NOMO-1 treated with dmso at 0.1 percent for 144 hours (cell line): ENCODE results near the gene CSNK1G2.
"Not testable (repeated sequence)": the region's sequence is repeated elsewhere in the genome, so short reads cannot be mapped to it uniquely, and the experiment has no call there.

Experiments
- DNase-seq: peaks from one replicate; lab custom pipeline; 2025; ENCODE audit not compliant: unreplicated experiment; lab: John Stamatoyannopoulos, UW

The CSNK1G2 gene

DNA sequence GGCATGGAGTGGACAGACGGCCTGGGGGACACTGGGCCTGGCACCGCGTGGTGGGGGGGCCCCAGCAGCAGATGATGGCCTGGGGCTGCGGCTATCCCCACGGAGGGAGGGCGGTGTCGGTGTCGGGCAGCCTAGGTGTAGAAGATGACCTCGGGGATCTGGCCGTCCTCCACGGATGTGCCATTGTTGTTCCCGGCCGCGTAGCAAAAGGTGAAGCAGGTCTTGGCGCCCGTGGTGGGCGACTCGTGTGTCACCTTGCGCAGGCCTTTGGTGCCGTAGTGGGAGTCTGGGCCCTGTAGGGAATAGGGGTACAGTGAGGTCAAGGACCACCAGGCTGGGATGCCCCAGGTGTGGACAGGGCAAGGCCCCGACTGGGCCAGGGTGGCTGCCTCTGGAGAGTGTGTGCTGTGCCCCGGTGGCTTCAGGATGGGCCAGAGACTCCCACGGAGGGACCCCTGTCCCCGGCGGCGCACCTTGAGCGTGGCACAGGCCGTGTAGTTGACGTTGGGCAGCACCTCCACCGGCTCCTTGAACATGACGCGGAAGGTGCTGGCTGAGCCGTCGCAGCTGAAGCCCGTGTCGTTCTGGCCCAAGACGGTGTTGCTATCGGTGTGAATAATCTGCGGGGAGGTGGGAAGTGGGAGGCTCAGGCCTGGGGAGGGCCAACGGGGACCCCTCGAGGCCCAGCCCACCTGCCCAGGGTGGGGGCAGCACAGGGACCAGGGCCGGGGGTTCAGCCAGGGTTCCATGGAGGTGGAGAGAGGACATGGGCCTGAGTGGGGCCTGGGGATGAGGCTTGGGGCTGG is 45.6 kb downstream of the CSNK1G2 start:
- DNase-seq, result no peak

DNA sequence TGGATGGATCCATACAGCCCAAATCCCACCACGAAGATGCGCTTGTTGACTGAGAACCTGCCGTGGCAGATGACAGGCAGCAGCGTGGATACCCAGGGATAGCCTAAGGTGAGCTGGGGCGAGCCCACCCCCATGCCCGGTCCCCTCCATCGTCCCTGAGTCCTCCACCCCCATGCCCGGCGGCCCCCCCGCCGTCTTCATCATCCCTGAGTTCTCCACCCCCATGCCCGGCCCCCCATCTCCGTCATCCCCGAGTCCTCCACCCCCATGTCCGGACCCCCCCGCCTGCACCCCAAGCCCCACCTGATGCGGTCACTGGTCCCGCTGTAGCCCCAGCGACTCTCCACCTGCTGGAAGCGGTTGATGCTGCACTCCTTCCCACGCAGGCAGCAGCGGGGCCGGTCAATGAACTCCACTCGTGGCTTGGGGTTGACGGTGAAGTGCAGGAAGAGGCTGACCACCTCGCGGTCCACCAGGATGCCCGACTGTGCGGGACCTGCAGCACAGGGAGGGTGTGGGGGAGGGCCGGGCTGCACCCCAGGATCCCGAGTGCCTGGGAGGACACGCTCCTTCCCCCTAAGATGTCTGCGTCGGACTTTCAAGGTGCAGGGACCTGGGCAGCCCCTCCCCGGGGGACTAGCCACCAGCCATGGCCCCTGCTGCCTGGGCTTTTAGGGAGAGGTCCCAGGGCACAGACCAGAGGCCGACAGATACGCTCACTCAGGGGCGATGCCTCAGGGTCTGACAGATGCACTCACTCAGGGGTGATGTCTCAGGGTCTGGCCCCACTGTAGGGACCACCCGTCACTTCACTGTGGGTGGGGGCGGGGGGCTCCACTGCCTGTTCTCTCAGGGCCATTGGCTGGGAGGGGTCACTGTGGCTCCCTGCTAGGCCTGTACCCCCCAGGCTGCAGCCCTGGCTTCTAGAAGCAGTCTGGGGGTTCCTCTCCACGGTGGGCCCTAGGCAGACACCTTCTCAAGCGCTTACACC is 46.5 kb downstream of the CSNK1G2 start:
- DNase-seq, result no peak

DNA sequence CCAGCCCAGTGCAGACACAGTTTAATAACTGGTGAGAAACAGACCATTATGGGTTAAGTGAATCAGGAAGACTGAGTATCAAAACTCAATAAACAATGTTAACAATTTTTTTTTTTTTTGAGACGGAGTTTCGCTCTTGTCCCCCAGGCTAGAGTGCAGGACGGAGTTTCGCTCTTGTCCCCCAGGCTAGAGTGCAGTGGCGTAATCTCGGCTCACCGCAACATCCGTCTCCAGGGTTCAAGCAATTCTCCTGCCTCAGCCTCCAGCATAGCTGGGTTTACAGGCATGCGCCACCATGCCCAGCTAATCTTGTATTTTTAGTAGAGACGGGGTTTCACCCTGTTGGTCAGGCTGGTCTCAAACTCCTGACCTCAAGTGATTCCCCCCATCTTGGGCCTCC is 47.5 kb downstream of the CSNK1G2 start:
- DNase-seq, result not testable (repeated sequence)

DNA sequence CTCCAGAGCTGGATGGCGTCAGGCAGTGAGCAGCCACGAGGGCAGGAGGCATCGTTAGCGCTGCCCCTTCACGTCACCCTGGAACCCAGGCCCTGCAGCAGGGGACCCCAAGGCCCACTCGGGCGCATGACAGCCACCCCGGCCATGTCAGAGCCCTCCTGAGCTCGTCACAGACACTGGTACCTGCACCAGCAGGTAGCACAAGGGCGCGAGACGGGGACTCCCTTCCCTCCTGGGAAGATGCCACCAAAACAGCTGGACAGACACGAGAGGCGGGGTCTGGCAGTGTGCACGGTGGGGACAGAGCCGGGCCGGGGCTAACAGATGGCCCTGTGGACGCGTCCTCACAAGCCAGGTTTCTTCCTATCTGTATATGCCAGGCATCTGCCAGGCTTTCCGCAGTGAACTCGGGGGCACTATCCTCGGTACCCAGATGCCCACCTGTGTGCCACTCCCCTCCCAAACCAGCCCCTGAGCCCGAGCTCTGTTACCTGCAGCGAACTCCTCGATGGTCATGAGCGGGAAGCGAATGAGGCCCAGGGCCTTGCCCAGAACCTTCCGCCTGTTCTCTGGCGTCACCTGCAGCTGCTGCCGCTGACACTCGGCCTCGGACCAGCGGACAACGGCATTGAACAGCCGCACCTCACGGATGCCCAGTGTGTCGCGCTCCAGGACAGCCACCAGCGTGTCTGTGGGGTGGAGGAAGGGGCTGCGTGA is 48.7 kb downstream of the CSNK1G2 start:
- DNase-seq, result no peak

DNA sequence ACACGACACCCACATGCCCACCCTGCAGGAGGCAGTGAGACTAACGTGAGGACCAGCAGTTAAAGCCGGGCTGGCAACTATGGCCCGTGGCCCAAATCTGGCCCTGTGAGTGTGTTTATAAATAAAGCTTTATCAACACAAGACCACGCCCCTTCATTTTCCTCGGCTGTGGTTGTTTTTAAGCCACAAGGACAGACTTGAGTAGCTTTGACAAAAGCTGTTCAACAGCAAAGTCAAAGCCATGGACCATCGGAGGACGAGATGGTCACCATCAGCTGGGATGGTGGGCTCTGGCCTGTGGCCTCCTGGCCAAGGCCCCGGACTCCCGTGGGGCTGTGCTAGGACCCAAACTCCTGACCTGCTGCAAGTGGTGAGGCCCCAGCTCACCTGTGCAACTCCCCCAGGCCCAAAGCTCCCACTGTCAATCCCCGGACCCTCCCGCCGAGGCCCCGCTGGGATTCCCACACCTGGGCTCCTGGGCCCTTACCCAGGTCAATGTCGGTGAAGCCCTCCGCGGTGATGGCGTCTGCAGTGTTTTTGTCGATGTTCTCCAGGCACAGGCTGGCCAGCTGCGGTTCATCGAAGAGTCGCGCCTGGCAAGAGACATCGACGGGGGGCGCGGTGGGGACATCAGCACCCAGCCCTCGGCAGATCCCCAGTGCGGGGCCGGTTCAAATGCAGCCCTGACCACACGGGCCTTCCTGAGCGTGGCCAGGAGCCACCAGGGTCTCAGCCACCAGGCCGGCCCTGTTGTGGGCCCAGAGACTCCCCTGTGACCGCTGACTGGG is 49.5 kb downstream of the CSNK1G2 start:
- no peak for DNase-seq

DNA sequence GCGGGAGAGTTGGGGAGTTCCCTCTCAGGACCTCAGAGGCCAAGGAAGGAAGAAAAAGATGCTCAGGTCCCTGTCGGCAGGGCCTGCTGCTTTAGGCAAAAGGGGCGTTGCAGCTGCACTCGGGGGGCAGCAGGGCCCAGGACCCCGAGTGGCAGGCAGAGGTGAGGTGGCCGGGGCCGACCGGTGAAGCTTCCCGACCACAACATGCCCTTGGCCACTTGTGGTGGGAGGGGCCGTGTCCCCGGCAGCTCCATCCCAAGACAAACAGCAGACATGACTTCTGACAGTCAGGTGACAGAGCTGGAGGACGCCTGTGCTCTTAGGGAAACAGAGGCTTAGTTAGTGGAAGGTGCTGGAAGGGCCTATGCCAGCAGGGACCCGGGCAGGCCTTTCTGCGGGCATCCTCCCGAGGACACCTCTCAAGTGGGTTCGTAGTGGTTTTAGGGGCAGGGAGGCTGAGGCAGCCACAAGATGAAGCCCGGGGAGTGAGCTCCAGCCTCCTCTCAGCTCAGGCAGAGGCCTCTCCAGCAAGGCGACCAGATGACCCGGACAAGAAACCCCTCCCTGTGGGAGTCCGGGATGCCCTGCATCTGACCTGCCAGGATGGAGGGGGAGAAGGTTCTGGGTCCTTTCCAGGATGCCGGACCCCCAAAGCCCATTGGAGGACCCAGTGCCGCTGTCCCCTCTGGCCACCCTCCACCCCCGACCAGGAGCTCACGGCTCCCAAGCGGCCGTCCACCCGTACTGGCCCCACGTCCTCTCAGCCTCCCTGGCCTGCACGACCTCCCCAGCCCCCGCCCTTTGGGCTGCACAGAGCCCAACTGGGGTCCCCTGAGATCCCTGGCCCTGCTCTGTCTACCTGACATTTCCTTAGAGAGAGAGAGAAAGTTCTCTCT is 50.3 kb downstream of the CSNK1G2 start:
- DNase-seq, result no peak

DNA sequence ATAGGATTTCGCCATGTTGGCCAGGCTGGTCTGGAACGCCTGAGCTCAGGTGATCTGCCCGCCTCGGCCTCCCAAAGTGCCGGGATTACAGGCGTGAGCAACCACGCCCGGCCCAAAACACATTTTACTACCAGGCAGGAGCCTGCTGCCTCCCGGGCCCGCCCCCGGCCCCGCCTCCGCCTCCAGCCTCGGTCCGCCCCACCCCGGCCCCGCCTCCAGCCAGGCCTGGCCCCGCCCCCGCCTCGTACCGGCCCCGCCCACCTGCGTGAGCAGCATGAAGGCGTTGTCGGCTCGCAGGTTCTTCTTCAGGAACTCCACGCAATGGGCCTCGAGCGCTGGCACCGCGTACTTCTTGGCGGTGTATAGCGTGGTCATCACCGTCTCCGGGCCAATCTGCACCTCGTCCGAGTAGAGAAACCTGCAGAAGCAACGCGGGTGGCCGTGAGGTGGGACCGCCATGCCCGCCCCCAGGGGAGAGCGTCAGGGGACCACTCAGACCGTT is 51.8 kb downstream of the CSNK1G2 start:
- DNase-seq, result no peak

DNA sequence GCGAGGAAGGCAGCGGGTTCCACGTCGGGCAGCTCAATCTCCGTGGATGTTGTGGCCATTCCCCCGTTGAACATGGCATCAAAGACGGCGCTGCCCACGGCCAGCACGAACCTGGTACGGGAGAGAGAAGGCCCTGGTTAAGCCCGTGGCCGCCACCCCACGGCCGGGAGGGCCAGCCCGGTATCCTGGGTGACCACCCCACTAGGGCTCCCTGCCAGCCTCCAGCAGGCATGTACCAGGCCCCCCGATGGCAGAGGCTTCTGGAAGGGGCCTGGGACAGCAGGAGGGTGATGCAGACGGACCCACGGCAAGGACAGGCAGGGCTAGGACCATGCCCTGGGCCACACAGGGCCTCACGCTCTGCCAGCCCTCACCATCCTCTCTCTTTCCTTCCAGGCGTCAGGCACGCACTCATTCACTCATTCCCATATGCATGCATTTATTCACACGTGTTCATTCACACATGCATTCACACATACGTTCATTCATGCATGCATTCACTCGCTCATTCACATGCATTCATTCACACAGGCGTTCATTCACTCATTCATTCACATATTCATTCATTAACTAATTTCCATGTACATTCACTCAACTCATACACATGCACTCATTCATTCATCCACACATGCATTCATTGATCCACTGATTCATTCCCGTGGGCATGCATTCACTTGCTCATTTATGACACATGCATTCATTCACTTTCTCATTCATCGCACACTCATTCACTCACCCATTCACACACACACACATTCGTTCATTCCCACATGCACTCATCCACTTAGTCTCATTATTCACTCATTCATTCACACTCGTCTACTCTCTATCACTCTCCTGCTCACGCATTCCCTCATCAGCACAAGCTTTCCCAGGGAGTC is 56.6 kb downstream of the CSNK1G2 start:
- DNase-seq, result no peak

DNA sequence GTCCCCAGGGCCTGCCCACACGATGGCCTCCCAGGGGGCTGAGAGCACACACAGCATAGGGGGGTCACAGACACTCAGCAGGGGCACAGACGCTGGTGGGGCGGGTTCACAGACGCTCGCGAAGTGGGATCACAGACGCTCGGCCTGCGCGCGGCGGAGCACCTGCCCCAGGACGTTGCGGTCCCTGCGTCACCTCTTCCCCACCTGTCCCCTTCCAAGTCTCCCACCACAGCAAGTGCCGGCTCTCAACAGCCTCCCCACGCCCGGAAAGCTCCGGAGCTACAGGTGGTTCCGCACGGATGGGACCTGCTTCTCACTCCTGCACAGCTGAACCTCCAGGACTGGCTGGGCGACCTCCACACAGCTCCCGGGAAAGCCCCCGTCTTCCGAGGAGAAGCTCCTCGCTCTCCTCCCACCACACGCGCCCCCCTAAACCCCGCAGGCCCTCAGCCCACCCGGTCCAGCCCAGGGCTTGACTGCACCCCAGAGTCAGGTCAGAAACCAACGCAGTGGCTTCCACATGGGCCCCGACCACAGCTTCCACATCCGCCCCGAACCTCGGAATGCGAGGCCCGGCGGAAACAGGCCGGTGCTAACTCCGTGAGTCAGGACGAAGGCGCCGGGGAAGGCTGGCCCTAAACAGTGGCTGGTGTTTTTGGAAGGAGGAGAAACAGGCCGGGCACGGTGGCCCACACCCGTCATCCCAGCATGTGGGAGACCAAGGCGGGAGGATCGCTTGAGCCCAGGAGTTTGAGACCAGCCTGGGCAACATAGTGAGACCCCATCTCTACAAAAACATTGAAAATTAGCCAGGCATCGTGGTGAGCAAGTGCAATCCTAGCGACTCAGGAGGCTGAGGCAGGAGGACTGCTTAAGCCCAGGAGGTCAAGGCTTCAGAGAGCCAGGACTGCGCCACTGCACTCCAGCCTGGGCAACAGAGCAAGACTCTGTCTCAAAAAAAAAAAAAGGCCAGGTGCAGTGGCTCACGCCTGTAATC is 58.0 kb downstream of the CSNK1G2 start:
- DNase-seq, result no peak

DNA sequence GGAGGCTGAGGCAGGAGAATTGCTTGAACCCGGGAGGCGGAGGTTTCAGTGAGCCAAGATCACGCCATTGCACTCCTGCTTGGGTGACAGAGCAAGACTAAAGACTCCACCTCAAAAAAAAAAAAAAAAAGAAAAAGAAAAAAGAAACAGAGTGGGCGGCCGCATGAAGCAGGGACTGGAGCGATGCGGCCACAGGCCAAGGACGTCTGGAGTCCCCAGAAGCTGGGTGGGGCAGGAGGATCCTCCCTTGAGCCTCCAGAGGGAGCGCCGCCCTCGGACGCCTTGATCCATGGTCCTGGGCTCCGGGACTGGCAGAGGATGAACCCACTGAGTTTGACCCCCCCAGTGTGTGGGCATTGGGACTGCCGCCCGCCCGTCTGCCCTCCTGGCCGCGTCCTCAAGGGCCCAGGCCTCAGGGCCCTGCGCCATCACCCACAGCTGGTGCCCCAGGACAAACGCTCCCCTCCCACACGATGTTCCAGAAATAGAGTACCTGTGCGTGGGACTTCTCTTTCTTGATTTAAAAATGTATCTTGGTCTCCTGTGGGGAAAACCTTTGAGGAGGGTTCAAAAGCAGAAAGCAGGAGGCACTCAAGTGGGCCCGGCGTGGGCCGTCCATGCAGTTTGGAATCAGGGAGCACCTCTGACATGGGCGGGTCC is 59.0 kb downstream of the CSNK1G2 start:
- no peak for DNase-seq

DNA sequence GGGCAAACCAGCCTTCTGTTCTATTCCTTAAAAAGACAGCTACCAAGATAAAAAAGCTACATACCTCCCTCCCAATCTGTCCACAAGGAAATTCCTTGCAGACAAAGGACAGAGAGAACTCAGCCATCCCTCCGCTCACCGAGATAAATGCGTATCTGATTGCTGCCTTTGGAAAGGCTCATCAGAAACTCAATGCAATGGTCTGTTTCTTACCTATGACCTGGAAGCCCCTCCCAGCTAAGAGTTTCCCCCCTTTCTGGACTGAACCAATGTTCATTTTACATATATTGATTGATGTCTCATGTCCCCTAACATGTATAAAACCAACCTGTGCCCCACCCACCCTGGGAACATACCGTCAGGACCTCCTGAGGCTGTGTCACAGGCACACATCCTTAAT is 62.9 kb downstream of the CSNK1G2 start:
- DNase-seq, result no peak

DNA sequence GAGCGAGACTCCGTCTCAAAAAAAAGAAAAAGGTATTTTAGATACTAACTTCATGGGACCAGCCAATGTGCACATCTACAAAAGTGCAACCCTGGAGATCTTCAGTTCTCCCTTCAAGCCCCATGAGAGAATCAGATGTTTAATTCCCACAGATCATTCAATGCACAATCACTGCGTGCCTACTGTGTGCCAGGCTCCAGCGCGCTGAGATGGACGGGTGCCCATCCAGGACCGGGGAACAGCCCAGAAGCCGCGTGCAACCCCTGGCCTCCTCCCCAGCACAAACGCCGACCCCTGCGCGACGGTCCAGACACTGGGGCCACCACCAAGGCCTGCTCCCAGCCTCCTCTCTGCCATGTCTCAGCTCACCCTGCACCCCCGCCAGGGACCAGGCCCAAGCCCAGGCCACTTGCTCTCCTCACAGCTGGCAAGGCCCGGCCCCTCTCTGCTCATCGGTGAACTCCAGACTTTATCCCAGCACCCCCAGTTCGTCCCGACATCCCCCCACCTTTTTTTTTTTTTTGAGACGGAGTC is 69.2 kb downstream of the CSNK1G2 start:
- no peak for DNase-seq

DNA sequence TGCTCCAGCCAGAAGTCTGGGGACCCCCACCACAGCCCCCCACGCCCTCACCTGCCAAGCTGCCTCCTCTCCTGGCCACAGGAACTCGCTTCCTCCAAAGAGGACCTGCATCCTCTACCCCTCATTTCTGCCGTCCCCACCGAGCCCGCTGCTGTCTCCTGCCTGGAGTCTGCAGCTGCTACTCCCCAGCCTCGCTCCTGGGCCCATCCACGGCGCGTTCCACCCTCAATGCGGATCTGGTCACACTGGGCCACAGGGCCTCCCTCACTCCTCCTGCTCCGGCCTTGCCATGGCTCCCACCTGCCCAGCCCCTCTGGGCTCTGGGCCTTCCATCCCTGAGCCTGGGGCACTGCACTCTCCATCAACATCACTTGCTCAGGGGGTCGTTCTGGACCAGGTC is 70.2 kb downstream of the CSNK1G2 start:
- no peak for DNase-seq

DNA sequence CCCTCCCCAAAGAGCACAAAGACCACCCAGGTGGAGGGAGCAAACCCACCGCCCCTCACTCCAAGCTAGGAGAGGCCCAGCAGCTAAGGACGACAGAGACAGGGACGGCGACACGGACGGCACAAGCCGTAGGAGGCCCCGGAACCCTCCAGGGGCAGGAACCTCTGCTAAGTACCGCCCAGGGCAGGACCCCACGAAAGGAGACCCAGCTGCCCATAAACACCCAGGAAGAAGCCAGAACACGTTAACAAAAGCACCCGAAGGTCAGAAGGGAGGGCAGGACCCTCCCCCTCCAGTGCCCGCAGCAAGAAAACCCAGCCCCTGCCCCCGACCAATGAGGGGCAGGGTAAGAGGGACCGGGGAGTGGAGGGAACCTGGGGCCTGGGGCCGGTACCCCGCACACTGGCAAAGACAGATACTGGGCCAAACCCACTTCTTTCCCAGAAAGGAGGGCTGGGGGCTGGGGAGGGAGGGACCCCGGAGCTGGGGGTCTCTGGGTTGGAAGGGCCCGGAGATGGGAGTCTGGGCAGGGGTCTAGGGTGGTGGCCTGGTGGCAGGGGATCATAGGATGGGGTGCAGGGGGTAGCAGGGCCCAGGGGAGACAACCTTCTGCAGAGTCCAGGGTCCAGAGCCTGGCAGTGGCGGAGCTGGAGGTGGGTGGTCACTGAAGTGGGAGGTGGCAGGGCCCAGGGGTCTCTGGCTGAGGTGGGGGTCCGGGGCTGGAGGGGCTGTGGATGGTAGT is 72.1 kb downstream of the CSNK1G2 start:
- DNase-seq, result no peak

DNA sequence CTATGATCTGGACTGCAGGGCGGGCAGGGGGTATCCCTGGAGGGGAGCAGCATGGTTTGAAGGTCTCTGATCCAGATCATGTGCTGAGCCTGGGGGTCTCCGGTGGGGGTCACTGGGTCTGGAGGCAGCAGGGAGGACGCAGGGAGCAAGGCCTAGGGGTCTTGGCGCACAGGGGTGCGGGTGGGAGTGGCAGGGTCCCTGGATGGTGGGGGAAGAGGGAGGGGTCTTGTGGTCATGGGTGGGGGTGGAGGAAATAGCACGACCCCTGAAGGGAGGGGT is 72.7 kb downstream of the CSNK1G2 start:
- no peak for DNase-seq

DNA sequence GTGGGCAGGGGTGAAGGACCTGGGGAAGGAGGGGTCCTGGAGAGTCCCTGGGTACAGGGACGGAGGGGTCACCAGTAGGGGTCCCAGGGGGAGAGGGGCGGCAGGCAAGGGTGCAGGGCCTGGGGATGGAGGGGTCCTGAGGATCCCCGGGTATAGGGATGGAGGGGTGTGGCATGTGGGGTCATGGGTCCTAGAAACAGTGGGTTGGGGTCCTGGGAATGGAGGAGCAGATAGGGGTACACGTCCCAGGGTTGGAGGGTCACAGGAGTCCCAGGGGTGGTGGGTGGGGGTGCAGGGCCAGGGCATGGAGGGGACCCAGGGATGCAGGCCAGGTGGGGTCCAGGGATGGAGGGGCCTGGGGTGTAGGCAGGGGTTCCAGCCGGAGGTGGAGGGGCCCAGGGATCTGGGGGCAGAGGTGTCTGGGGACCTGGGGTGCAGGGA is 73.2 kb downstream of the CSNK1G2 start:
- no peak for DNase-seq
